ENCODE measurements around the gene BTNL9.
"Not testable (repeated sequence)": the region's sequence is repeated elsewhere in the genome, so short reads cannot be mapped to it uniquely, and the experiment has no call there.

- not testable (repeated sequence) for TF ChIP-seq EZH2 (IDR thresholded peaks at IDR 0.05; ENCODE audit: borderline replicate concordance, low read depth, low read length); NR1H2 (CRISPR knock-in tag; IDR thresholded peaks at IDR 0.05); POLR2H (tag; IDR thresholded peaks at IDR 0.05; ENCODE audit: low read depth); TRIM28 (IDR thresholded peaks at IDR 0.05); ZBTB1 (CRISPR knock-in tag; IDR thresholded peaks at IDR 0.05; ENCODE audit: borderline replicate concordance, low read depth); ATF7 (IDR thresholded peaks at IDR 0.05); ZNF217 (CRISPR knock-in tag; IDR thresholded peaks at IDR 0.05)
- TF ChIP-seq, protein P1, sequence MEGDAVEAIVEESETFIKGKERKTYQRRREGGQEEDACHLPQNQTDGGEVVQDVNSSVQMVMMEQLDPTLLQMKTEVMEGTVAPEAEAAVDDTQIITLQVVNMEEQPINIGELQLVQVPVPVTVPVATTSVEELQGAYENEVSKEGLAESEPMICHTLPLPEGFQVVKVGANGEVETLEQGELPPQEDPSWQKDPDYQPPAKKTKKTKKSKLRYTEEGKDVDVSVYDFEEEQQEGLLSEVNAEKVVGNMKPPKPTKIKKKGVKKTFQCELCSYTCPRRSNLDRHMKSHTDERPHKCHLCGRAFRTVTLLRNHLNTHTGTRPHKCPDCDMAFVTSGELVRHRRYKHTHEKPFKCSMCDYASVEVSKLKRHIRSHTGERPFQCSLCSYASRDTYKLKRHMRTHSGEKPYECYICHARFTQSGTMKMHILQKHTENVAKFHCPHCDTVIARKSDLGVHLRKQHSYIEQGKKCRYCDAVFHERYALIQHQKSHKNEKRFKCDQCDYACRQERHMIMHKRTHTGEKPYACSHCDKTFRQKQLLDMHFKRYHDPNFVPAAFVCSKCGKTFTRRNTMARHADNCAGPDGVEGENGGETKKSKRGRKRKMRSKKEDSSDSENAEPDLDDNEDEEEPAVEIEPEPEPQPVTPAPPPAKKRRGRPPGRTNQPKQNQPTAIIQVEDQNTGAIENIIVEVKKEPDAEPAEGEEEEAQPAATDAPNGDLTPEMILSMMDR (IDR thresholded peaks at IDR 0.05 in 2 of 3, conservative IDR thresholded peaks at IDR 0.05 in 1 of 3; ENCODE audit: insufficient read depth in 2 of 3, low read depth in 1 of 3, low read length in 3 of 3), result not testable (repeated sequence)
Measured at GRCh38 chr5:181096721-181097382, 56.8 kb downstream of the BTNL9 start.
